Right kidney (tissue), 1 donor: ENCODE measurements around the gene NDUFV2.
"Not testable (repeated sequence)": the region's sequence is repeated elsewhere in the genome, so short reads cannot be mapped to it uniquely, and the experiment has no call there.

Source experiments
- DNase-seq: peaks from one replicate; pipeline ENCODE4 v3.0.0-alpha.2; 2016

NDUFV2 gene

DNA sequence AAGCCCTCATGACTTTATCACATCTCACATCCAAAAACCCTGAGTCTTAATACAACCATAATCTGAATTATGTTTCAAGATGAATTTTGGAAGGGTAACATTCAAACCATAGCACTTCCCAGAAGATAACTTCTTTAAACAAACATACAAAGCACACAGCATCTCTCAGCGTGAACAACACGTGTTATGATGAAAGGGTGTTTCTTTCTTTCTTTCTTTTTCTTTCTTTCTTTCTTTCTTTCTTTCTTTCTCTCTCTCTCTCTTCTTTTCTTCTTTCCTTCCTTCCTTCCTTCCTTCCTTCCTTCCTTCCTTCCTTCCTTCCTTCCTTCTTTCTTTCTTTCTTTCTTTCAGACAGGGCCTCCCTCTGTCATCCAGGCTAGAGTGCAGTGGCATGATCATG lies 13.8 kb upstream of the NDUFV2 start:
- DNase-seq = not testable (repeated sequence)

DNA sequence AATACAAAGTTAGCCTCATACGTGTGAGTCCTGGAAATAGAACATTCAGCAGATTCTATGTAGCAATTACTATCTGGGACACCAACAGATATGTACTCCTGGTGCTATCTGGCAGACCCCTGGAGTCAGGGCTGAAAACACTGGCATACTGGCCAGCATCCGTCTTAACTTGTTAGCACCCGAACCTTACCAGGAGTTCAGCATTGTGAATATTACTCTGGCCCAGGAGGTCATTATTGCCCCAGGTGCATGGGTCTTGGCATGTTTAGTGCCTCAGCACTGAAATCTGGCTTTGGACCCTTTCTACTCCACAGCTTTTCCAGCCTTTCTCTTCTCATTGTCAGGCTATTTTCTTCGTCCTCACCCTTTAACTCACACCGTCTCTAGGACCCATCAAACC lies 11.9 kb upstream of the NDUFV2 start:
- DNase-seq = no peak

DNA sequence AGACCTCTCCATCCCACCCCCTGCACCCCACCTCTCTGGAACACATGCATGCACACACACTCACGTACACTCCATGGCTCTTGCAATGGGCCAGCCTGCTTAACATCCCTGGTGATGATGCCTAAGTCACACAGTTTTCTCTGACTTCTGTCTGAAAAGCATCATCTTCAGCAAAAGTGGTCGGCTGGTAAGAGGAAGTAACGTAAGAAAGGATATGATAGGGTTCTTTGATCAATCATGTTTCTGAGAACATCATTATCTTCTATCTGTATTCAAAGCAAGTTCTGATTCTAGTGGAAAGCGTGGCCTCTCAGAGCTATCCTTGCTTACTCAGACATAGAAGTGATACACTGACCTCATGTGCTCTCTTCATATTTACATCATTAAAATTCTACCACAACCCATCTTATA lies 11.4 kb upstream of the NDUFV2 start:
- no peak for DNase-seq

DNA sequence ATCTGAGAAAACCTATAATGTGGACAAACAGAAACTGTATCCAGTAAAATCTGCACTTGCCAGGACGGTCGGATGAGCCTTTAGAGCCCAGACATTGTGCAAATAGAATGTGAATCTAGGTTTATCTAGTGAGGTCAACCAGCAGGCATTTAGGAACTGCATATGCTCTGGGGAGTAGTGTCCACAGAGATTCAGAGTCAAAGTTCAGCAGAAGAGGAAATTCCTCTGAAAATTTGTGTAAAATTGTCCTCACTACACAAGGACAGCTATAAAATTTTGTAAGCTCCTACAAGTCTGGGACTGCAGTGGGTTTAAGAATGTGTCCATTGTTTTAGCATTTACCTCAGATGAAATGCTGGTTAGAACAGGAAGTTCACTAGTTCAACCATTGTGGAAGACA lies 9.8 kb upstream of the NDUFV2 start:
- DNase-seq = no peak

DNA sequence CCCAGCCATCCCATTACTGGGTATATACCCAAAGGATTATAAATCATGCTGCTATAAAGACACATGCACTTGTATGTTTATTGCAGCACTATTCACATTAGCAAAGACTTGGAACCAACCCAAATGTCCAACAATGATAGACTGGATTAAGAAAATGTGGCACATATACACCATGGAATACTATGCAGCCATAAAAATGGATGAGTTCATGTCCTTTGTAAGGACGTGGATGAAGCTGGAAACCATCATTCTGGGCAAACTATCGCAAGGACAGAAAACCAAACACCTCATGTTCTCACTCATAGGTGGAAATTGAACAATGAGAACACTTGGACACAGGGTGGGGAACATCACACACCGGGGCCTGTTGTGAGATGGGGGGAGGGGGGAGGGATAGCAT lies 9.4 kb upstream of the NDUFV2 start:
- not testable (repeated sequence) for DNase-seq

DNA sequence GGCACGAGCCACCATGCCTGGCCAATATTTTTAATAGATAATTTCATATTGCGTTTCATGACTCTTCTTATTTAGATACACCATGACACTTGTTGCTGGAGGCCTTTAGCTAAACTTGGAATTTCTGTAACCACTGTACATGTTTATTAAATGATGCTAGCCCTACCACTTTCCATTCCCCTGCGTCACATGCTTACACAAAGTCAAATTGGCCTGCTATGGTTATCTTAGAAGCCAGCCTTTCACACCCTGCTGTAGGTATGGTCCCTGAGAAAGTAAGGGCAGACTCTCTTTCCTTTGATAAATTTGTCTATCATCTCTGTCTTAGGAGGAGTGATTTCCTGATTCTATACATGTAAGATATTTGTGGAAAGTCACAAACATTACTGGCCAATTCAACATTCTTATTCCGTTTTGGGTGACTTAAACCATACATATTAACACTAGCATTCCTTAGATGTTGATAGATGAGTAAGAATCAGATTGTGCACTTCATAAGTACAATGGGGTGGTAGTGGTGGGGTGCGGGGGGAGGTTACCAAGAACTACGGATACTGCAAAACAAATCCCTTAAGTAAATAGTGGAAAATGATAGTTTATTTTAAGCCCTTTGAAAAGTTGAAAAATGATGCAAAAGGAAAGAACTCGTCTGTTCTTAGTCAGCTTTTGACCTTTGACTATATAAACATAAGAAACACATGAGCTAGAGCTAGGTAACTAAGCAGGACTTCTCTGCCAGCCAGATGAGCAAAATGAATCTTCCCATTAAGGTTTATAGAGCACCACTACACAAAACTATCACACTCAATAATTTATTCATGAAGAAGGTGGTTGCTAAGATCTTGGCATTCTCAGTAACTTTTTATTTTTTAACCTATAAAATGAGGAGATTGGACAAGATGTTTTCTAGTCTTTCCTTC lies 7.9 kb upstream of the NDUFV2 start:
- DNase-seq = no peak

DNA sequence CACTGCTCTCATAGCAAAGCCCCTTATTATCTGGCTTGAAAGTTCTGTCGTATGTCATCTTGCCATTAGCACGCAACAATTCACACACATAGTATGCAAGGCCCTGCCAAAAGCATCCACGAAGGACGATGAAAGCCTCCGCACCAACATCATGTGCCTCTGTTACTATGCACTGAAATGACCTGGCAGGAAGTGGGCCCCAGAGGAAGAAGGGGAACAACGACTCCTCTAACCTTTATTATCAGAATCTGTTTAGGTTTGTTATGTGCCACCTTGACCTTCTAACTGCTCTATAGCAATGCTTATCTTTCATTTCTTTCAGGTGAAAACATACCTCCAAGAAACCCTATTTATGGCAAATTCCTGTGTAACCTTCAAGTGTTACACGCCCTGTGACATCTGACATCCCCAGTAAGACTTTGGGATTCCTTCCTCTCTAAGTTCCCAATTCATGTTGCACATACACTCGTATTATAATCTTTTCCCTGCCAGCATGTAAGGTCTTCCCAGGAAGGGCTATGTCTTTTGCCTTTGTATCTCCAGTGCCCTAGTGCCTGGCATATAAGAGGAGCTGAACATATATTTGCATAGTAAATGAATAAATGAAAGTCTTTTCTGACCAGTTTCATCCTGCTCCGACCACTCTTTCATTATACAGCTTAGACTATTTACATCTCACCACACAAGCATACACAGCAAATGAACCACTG lies 7.0 kb upstream of the NDUFV2 start:
- no peak for DNase-seq

DNA sequence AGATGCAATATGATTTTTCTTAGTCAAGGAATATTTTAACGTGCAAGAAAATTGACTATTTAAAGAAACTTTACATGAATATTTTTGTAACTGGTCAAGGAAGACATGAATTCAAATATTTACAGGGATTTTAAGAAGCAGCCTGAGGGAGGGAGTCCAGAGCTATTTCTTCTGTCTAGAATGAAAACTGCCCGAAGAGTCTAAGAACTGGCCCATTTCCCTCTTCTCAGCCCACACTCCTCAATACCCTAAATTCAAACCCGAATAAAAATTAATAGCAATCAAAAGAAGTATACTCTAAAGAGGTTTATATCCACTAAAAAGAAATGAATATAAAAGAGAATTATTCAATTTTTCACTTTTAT lies 6.5 kb upstream of the NDUFV2 start:
- DNase-seq = no peak

DNA sequence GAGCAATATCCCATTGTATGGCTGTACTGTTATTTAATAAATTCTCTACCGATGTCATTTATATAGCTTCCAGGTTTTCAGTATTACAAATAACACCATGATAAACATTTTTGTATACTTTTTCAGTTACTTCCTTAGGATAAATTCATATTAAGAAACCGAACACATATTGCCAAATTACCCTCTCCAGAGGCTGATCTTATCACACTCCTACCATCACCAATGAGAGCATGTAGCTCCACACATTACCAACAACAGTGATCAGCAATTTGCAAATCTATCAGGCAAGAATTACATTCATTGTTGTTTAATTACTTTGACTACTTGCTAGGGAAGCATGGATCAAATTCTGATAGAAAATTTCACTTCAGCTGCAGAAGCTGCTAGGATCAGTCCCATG lies 5.8 kb upstream of the NDUFV2 start:
- no peak for DNase-seq

DNA sequence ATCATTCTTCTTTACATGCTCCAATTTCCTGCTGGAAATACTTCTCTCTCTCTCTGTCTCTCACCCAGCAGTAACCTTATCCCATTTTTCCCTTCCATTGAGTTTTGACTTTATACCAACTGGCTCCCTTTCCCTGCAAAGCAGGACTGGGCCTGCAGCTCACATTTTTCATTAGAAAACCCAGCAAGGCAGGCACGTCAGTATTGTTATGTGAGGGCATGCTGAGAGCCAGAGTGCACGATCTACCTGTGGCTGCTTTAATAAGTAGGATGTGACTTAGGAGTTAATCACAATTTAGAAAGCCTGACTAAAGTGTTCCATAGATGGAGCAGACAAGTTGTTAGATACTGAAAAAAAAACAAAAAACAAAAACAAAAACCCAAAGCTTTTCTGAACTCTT lies 5.2 kb upstream of the NDUFV2 start:
- no peak for DNase-seq

DNA sequence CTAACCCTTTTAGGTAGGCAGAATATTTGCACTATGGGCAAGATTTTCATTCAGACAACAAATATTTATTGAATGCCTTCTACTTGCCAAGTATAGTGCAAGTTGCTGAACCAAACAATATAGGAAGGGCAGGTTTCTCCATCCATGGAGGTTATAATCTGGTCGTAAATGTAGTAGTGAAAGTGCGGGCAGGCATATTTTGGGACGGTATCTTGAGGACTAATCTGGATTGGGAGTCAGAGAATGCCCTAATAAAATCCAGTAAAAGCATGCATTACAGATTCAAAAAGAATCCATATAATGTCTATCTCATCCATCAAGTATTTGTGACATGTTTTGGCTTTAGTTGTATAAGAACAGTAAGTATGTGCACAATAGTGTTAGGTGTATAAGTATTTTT lies 1.7 kb upstream of the NDUFV2 start:
- no peak for DNase-seq

DNA sequence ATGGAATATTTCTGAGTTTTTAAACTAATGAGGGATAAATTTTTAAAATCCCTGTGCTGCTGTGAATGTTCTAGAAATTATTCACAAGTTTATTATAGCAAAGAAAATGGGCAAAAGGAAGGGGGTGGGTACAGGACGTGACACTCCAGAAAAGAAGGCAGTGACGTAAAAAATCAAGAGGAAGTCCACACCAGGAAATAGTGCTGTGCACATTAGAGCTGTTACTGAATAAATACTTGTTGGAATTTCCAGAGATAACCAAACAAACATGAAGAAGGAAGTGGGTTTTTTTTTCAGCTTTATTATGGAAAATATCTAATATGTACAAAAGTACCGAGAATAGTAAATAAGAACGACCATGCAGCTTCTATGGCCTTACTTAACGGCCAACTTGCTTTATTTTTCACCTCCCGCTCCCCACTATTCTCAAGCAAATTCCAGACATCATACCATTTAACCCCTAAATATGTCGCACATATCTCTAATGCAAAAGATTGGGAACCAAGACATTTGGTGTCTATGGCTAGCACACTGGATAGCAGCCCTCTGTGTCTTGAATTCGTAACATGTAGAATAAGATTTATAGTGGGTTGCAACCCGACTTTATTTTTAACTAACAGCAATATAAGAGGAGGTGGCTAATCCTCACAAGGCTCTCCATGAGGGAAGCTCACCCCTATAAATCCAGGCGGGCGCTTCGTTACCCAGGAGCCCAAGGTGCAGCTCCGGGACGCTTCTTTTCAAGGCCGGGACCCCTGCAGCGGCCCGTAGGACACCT lies 580 bp upstream of the NDUFV2 start:
- peak; percentile 84 for DNase-seq

DNA sequence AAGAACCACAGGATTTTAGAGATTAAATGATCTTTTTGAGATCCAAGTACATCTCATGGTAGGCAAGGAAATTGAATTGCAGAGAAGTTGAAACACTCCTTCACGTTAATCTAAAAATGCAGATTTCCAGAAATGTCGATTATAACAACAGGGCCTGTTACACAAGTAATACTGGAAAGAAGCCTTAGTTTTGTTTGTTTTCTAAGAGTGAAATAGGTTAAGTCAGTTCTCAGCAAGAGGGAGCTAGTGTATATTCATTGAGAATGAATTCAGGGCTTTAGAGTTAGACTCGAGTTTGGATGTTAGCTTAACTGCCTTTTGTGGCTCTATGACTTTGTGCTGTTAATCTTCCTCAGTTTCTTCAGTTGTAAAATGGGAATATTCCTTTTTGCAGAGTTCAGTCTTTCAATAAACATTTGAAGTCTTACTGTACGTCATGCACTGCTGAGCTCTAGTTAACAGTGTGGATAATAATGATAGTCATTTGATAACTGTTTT lies 926 bp downstream of the NDUFV2 start:
- DNase-seq = no peak

DNA sequence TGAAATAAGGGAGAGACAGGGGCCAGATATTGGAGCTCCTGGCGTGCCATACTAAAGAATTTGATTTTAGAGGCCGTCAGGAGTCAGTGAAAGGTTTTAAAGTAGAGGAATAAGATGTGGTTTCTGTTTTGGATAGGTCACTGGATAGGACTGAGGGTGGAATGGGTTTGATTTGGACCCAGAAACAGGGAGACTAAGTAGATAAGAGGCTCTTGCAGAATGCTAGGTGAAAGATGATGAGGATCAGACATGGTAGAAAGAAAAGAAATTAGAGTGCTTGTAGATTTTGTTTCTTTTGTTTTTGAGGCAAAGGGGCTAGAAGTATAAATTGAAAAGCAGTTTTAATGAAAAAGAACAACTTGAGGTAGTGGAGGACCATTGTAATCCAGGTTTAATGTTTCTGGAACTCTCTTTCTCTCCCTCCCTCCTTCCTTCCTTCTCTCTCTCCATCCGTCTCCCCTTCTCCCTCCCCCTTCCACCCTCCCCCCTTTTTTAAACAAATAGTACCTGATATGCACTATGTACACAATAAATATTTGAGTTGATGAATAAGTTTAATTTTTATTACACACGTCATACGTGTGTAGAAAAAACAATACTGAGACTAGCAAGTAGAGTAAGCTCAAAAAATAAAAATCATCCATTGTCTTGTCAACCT lies 1.9 kb downstream of the NDUFV2 start:
- DNase-seq = no peak

DNA sequence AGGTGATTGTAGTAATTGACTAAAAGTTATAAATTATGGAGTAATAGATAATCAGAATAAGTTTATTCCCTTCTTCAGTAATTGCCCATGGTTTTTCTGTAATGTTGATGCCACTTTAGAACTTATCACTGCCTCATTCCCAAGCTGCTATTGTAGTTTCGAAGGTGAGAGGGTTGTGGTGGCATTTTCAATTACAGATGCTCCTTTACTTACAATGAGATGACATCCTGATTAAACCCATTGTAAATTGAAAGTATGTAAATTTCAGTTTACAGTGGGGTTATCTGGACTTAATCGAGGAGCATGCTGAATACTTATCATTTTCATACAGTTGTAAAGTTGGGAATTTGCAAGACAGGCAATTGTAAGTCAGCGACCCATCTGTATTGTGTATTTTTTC lies 2.9 kb downstream of the NDUFV2 start:
- no peak for DNase-seq

DNA sequence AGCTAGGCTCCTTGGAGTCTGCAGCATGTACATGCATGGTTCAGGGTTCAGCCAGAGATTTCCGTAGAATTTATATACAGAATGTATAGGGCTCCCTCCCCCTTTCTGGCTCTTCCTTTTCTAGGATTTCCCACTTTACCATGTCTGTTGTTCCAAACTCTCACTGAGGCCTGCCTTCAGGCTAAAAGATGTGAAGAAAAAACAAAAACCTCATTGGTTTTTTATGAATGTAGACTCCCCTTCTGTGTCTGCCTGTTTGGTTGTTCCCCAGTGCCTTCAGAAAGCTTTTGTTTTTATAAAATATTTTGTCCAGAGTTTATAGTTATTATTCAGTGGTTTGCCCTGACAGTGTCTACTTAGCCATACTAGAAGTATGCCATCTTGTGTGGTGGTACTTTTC lies 3.6 kb downstream of the NDUFV2 start:
- no peak for DNase-seq

DNA sequence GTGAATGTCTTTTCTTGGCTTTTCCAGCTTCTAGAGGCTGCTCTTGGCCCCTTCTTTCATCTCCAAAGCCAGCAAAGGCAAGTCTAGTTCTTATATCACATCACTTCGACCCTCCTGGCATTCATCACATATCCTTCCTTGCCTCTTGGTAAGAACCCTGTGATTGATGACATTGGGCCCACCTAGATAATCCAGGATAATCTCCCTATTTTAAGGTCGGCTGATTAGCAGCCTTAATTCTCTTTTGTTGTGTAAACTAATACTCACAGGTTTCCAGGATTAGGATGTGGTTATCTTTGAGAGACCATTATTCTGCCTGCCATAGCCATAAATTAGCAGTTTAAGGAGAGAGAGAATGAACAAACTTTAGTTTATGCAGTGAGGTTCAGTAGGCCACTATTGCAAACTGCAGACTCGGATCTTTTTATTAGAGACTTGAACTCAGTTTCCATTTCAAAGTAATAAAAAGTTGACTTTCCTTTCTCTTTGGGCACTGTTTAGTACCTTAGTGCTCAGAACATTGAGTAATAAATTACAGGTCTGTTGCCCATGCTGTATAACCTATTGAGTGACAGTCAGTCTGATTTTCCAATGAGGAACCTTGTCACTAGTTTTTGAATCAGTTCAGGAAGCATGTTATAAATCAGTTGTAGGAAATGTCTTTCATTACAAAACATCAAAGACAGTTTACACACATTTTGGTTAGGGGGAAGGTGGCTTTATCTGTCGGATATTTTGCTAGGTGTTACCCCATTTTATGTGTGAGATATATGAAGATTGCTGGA lies 4.5 kb downstream of the NDUFV2 start:
- no peak for DNase-seq

DNA sequence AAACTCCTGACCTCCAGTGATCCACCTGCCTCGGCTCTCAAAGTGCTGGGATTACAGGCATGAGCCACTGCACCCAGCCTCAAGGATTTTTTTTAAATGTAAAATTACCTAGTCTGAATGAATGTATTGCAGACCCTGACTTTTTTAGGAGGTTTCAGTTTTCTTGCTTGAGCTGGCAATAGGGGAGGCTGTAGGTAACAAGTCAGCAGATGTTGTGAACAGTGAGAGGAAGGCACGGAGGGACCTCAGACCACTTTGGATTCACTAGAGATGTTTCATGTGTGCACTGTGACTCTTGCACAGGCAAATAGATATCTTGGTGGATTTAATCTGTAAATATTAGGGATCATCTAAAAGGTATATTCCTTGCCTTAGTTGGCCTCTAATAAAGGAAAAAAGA lies 6.4 kb downstream of the NDUFV2 start:
- no peak for DNase-seq

DNA sequence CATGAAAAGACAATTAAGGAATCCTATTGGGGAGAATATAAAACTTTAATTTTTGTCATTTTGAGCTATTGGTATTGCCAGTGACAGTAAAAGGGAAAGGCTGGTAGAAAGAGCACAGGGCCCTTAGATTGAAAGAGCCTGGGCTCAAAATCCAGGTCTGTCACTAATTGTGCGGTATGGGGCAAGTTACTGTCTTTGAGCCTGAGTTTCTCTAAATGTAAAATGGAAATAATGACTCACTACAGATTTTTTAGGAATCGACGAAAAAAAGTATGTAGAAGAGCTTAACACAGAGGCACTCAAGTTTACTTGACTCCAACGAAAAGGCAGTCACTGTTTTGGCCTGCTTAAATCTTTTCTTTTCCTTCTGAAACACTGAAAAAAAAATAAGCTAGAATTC lies 7.0 kb downstream of the NDUFV2 start:
- no peak for DNase-seq

DNA sequence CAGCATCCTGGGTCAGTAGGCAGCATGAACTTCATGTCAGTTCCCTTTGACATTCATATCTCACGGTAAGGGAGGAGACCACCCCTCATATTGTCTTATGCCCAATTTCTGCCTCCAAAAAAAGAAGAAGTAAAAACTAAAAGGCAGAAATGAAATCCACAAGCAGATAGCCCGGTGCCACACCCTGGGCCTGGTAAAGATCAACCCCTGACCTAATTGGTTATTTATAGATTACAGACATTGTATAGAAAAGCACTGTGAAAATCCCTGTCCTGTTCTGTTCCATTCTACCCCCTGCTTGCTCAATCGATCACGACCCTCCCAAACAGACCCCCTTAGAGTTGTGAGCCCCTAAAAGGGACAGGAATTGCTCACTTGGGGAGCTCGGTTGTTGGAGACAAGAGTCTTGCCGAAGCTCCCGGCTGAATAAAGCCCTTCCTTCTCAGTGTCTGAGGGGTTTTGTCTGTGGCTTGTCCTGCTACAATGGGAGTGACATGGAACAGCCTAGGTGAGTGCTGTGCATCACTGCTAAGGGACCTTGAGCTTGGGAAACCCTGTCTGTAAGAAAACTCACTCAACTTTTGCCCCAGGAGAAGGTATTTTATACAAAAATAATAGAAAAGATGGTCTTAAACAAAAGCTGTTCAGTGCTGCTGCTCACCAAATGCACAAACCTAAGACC lies 11.1 kb downstream of the NDUFV2 start:
- DNase-seq = no peak

DNA sequence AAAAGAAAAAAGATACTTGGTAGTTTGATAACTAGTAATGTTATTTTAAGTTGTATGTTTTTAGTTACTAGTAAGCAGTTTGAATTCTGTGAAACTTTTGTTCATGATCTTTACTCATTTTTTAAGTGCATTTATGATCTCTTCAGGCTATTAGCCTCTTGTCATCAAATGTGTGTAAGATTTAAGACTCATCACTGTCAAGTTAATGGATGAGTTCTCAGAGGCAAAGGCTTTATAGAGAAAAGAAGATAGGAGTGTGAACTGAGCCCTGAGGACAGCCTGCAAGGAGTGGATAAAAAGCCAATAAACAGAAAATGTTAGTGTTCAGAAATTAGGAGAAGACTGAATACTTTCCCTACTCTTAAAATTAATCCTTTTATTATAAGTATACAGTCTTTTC lies 13.5 kb downstream of the NDUFV2 start:
- DNase-seq = no peak
